ENCODE results near the gene IP6K2. TPM values are rescaled to one million over a fixed set of nuclear protein-coding genes. Genes with fewer than 3 reads are reported as not detected.
A peak's percentile ranks its signal among the peaks of the same experiment; 100 is the strongest.

IP6K2 gene
- total and polyA plus RNA-seq, 2 of the 13 experiments (the other 11 are each of a cell fraction or from before 2014, with no cell fraction given), result 85.5 to 112 TPM

DNA sequence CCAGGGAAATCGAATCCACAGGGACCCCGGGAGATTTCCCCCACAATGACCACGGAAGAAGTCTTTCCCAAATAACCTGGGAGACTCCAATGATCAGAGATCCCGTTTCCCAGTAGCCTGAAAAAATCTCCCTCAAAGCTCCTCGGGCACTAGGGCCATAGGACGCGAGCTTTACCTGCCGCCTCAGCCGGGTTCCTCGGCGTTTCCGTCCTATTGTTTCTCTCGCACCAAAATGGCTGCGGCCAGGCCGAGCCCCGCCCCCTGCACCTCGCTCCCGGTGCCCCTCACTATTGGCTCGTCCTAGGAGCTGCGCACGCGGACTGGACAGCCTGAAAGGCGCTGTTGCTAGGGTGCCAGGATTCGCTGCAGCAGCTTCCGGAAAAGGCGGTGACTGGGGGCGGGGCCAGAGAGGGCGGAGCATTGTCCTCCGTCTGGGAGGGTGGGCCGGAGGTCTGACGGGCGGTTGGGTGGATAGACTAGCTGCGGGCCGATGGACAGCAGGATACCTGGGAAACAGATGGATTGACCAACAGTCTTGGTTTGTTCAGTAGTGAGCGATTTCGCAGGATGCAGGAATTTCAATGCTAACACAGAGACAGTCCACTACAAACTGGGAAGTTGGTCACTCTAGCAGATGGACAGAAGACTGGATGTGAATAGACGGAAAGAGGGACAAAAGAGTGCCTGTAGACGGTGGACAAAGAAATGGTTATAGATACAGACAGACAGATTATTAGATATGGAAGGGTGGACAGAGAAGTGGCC lies at the start of gene IP6K2 (continued):
- TF ChIP-seq, protein P1, sequence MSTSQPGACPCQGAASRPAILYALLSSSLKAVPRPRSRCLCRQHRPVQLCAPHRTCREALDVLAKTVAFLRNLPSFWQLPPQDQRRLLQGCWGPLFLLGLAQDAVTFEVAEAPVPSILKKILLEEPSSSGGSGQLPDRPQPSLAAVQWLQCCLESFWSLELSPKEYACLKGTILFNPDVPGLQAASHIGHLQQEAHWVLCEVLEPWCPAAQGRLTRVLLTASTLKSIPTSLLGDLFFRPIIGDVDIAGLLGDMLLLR (CRISPR knock-in tag; IDR thresholded peaks at IDR 0.05), result no peak
- TF ChIP-seq SIX4 (CRISPR knock-in tag; IDR thresholded peaks at IDR 0.05) (0 out of 2 replicates have a peak, but pooled peaks have one; percentile 11), ZNF343 (CRISPR knock-in tag; IDR thresholded peaks at IDR 0.05) (no peak), ZNF577 (CRISPR knock-in tag; IDR thresholded peaks at IDR 0.05; ENCODE audit: borderline replicate concordance, low read depth) (no peak), POLR2G (IDR thresholded peaks at IDR 0.05; ENCODE audit: low read depth, low read length) (peak; percentile 97), MYC (CRISPR knock-in tag; IDR thresholded peaks at IDR 0.05; ENCODE audit: borderline replicate concordance) (peak; percentile 71; the same call in 1 of the 2 replicates), PHF20 (CRISPR knock-in tag; IDR thresholded peaks at IDR 0.05) (peak; percentile 66), DMAP1 (CRISPR knock-in tag; IDR thresholded peaks at IDR 0.05) (peak; percentile 97), ZNF747 (CRISPR knock-in tag; IDR thresholded peaks at IDR 0.05; ENCODE audit: borderline replicate concordance) (0 out of 2 replicates have a peak, but pooled peaks have one; percentile 44), ZNF121 (CRISPR knock-in tag; IDR thresholded peaks at IDR 0.05) (no peak), POLR2AphosphoS5 (IDR thresholded peaks at IDR 0.05; ENCODE audit: low read depth, low read length) (peak; percentile 94), GABPA (IDR thresholded peaks at IDR 0.05; ENCODE audit: low read depth, low read length) (peak; percentile 53), GABPA (CRISPR knock-in tag; IDR thresholded peaks at IDR 0.05; ENCODE audit: low read depth) (peak; percentile 89), ARNT2 (CRISPR knock-in tag; IDR thresholded peaks at IDR 0.05; ENCODE audit: low read depth) (peak; percentile 72), KAT2B (IDR thresholded peaks at IDR 0.05; ENCODE audit: borderline replicate concordance, low read depth, low read length) (no peak), RFX3 (CRISPR knock-in tag; IDR thresholded peaks at IDR 0.05) (peak; percentile 61), ONECUT2 (CRISPR knock-in tag; IDR thresholded peaks at IDR 0.05) (0 out of 2 replicates have a peak, but pooled peaks have one; percentile 12), ZNF660 (CRISPR knock-in tag; IDR thresholded peaks at IDR 0.05; ENCODE audit: borderline replicate concordance, low read depth) (no peak), ZNF879 (CRISPR knock-in tag; IDR thresholded peaks at IDR 0.05) (no peak; the same call in 1 of the 2 replicates), ZNF17 (CRISPR knock-in tag; IDR thresholded peaks at IDR 0.05) (no peak)
- TF ChIP-seq, protein P2, sequence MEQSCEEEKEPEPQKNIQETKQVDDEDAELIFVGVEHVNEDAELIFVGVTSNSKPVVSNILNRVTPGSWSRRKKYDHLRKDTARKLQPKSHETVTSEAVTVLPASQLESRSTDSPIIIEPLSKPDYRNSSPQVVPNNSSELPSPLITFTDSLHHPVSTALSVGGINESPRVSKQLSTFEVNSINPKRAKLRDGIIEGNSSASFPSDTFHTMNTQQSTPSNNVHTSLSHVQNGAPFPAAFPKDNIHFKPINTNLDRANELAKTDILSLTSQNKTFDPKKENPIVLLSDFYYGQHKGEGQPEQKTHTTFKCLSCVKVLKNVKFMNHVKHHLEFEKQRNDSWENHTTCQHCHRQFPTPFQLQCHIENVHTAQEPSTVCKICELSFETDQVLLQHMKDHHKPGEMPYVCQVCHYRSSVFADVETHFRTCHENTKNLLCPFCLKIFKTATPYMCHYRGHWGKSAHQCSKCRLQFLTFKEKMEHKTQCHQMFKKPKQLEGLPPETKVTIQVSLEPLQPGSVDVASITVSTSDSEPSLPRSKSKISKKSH (CRISPR knock-in tag; IDR thresholded peaks at IDR 0.05; ENCODE audit: borderline replicate concordance), result no peak; the same call in 1 of the 2 replicates
- TF ChIP-seq, protein P3, sequence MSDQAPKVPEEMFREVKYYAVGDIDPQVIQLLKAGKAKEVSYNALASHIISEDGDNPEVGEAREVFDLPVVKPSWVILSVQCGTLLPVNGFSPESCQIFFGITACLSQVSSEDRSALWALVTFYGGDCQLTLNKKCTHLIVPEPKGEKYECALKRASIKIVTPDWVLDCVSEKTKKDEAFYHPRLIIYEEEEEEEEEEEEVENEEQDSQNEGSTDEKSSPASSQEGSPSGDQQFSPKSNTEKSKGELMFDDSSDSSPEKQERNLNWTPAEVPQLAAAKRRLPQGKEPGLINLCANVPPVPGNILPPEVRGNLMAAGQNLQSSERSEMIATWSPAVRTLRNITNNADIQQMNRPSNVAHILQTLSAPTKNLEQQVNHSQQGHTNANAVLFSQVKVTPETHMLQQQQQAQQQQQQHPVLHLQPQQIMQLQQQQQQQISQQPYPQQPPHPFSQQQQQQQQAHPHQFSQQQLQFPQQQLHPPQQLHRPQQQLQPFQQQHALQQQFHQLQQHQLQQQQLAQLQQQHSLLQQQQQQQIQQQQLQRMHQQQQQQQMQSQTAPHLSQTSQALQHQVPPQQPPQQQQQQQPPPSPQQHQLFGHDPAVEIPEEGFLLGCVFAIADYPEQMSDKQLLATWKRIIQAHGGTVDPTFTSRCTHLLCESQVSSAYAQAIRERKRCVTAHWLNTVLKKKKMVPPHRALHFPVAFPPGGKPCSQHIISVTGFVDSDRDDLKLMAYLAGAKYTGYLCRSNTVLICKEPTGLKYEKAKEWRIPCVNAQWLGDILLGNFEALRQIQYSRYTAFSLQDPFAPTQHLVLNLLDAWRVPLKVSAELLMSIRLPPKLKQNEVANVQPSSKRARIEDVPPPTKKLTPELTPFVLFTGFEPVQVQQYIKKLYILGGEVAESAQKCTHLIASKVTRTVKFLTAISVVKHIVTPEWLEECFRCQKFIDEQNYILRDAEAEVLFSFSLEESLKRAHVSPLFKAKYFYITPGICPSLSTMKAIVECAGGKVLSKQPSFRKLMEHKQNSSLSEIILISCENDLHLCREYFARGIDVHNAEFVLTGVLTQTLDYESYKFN (CRISPR knock-in tag; conservative IDR thresholded peaks at IDR 0.05), result peak; percentile 52
- TF ChIP-seq, protein P4, sequence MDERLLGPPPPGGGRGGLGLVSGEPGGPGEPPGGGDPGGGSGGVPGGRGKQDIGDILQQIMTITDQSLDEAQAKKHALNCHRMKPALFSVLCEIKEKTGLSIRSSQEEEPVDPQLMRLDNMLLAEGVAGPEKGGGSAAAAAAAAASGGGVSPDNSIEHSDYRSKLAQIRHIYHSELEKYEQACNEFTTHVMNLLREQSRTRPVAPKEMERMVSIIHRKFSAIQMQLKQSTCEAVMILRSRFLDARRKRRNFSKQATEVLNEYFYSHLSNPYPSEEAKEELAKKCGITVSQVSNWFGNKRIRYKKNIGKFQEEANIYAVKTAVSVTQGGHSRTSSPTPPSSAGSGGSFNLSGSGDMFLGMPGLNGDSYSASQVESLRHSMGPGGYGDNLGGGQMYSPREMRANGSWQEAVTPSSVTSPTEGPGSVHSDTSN (CRISPR knock-in tag; IDR thresholded peaks at IDR 0.05), result no peak

Data from HepG2 (cell line).